OCI-LY7 (cell line): ENCODE data around the gene GNB1L. TPM values are rescaled to one million over a fixed set of nuclear protein-coding genes. Genes with fewer than 3 reads are reported as not detected.
A peak's percentile ranks its signal among the peaks of the same experiment; 100 is the strongest.

Source experiments
- BruUV-seq: library from RNA; stranded (reverse); fragments of 400-500 nt; replicated peaks from 2 replicates; lab custom pipeline; 2021; lab: Mats Ljungman, UMichigan
- CTCF ChIA-PET: fragments of 300-600 bp; sonication (Branson Sonifier 250); formaldehyde crosslinking; loops from one replicate; lab custom pipeline; 2022; ENCODE audit warnings: antibody characterized with exemption; ENCODE audit not compliant: unreplicated experiment; lab: Charles Lee
- POLR2A ChIA-PET: fragments of 300-600 bp; sonication (Branson Sonifier 250); formaldehyde crosslinking; loops from one replicate; lab custom pipeline; 2022; ENCODE audit warnings: antibody characterized with exemption; lab: Charles Lee
- DNase-seq: peaks from one replicate; pipeline ENCODE4 v3.0.0-alpha.2; 2015; ENCODE audit warnings: low spot score
- H2AFZ ChIP-seq: fragments of 200-600 bp; sonication (generic), shearing (Covaris generic); 2 replicates; pipeline ENCODE4 v1.6.1; 2014; ENCODE audit warnings: mild to moderate bottlenecking, antibody characterized with exemption, low read length, moderate library complexity
- H3K27ac ChIP-seq: fragments of 200-600 bp; sonication (generic); 2 replicates; pipeline ENCODE4 v1.5.1; 2014; ENCODE audit warnings: mixed run types, low read depth, mild to moderate bottlenecking, moderate library complexity, low read length, inconsistent platforms; ENCODE audit not compliant: poor library complexity, severe bottlenecking
- H3K36me3 ChIP-seq: fragments of 200-600 bp; sonication (generic); 2 replicates; pipeline ENCODE4 v1.6.1; 2014; ENCODE audit warnings: mild to moderate bottlenecking, antibody characterized with exemption, low read length, moderate library complexity, mixed read lengths; ENCODE audit not compliant: insufficient read depth
- H3K4me1 ChIP-seq: fragments of 200-600 bp; sonication (generic); 2 replicates; pipeline ENCODE4 v1.5.1; 2014; ENCODE audit warnings: mild to moderate bottlenecking, low read length; ENCODE audit not compliant: insufficient read depth, poor library complexity, severe bottlenecking
- H3K4me2 ChIP-seq: fragments of 200-600 bp; sonication (generic); 2 replicates; pipeline ENCODE4 v1.6.1; 2014; ENCODE audit warnings: mild to moderate bottlenecking, low read length
- H3K4me3 ChIP-seq: fragments of 200-600 bp; sonication (generic); 2 replicates; pipeline ENCODE4 v1.5.1; 2014; ENCODE audit warnings: mild to moderate bottlenecking, low read depth, low read length; ENCODE audit not compliant: poor library complexity, severe bottlenecking
- H3K79me2 ChIP-seq: fragments of 200-600 bp; sonication (generic); 2 replicates; pipeline ENCODE4 v1.6.1; 2016; ENCODE audit warnings: low read depth, mild to moderate bottlenecking, low read length, moderate library complexity, mixed read lengths; ENCODE audit not compliant: insufficient read depth
- H3K9me2 ChIP-seq: fragments of 200-600 bp; sonication (generic); 2 replicates; pipeline ENCODE4 v1.6.1; 2016; ENCODE audit warnings: mild to moderate bottlenecking, low read length, mixed read lengths; ENCODE audit not compliant: insufficient read depth
- H3K9me3 ChIP-seq: fragments of 200-600 bp; sonication (generic); 2 replicates; pipeline ENCODE4 v1.6.1; 2014; ENCODE audit warnings: mild to moderate bottlenecking, mixed run types, low read length, mixed read lengths
- H4K20me1 ChIP-seq: fragments of 200-600 bp; sonication (generic); 2 replicates; pipeline ENCODE4 v1.6.1; 2014; ENCODE audit warnings: mild to moderate bottlenecking, antibody characterized with exemption, low read length, moderate library complexity, mixed read lengths; ENCODE audit not compliant: insufficient read depth
- EZH2phosphoT487 ChIP-seq: fragments of 200-600 bp; sonication (generic); IDR thresholded peaks from 2 replicates; pipeline ENCODE4 v1.6.1; 2018; ENCODE audit warnings: low read depth, borderline replicate concordance, mild to moderate bottlenecking, mixed run types, antibody characterized with exemption, low read length, moderate library complexity, mixed read lengths
- intact Hi-C: fragments of 100-400 bp; cut with micrococcal nuclease; formaldehyde crosslinking; loops from one replicate; pipeline ENCODE4 v1.10.0; 2022; ENCODE audit not compliant: unreplicated experiment
- total RNA-seq, 2 experiments: library from RNA; depleted of rRNA in 1 of 2; stranded (reverse); fragments of >200 nt in 1 of 2; shearing (Covaris generic) in 1 of 2; gene quantifications; 2 replicates each; pipeline ENCODE4 v1.2.3, GENCODE V29; 2014 to 2022
- TF ChIP-seq, protein P1 (sequence below): fragments of 200-600 bp; sonication (generic); conservative IDR thresholded peaks from 2 replicates; pipeline ENCODE4 v1.5.1; 2014; ENCODE audit warnings: mild to moderate bottlenecking, antibody characterized with exemption, low read length, moderate library complexity, mixed read lengths

Gene GNB1L
- total RNA-seq, 2 experiments from 2014 or later = 13.1 to 26.7 TPM

GRCh38 chr22:19893363-19893762, 38.7 kb upstream of the GNB1L start:
- H3K4me1 ChIP-seq = peaks cover 92% of the 10 kb centered on the region

GRCh38 chr22:19892925-19893324, 38.3 kb upstream of the GNB1L start:
- H3K4me1 ChIP-seq = peaks cover 97% of the 10 kb centered on the region
- no TSS peak for BruUV-seq
- POLR2A ChIA-PET = no interaction called here
- no peaks in the 10 kb centered on the region for H4K20me1 ChIP-seq
- peak overlapping the region; percentile 91 for H3K4me2 ChIP-seq
- CTCF ChIA-PET = no interaction called here
- peak overlapping the region; percentile 33 for H3K4me3 ChIP-seq
- no peaks in the 10 kb centered on the region for H3K9me3 ChIP-seq
- peaks cover 21% of the 10 kb centered on the region for H3K36me3 ChIP-seq
- TF ChIP-seq EZH2phosphoT487 = no peak
- TF ChIP-seq, protein P1, sequence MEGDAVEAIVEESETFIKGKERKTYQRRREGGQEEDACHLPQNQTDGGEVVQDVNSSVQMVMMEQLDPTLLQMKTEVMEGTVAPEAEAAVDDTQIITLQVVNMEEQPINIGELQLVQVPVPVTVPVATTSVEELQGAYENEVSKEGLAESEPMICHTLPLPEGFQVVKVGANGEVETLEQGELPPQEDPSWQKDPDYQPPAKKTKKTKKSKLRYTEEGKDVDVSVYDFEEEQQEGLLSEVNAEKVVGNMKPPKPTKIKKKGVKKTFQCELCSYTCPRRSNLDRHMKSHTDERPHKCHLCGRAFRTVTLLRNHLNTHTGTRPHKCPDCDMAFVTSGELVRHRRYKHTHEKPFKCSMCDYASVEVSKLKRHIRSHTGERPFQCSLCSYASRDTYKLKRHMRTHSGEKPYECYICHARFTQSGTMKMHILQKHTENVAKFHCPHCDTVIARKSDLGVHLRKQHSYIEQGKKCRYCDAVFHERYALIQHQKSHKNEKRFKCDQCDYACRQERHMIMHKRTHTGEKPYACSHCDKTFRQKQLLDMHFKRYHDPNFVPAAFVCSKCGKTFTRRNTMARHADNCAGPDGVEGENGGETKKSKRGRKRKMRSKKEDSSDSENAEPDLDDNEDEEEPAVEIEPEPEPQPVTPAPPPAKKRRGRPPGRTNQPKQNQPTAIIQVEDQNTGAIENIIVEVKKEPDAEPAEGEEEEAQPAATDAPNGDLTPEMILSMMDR = no peak
- peak overlapping the region; percentile 99 for H3K27ac ChIP-seq
- intact Hi-C loops = no loop called here
- H3K79me2 ChIP-seq = peaks cover 29% of the 10 kb centered on the region
- H3K9me2 ChIP-seq = no peaks in the 10 kb centered on the region
- DNase-seq = no peak
- no peak overlapping the region for H2AFZ ChIP-seq

More at GRCh38 chr22:19893363-19893762, 38.7 kb upstream of the GNB1L start:
- Histone ChIP-seq H3K4me2 (peak overlapping the region; percentile 91), H3K4me3 (no peak overlapping the region), H2AFZ (no peak overlapping the region), H3K9me3 (no peaks in the 10 kb centered on the region), H3K9me2 (no peaks in the 10 kb centered on the region), H3K27ac (peak overlapping the region; percentile 99), H3K36me3 (peaks cover 21% of the 10 kb centered on the region), H4K20me1 (no peaks in the 10 kb centered on the region), H3K79me2 (peaks cover 25% of the 10 kb centered on the region)
- DNase-seq = no peak
- CTCF ChIA-PET = no interaction called here
- TF ChIP-seq, protein P1 = no peak
- no peak for TF ChIP-seq EZH2phosphoT487
- no TSS peak for BruUV-seq
- intact Hi-C loops = no loop called here
- POLR2A ChIA-PET = no interaction called here

DNA sequence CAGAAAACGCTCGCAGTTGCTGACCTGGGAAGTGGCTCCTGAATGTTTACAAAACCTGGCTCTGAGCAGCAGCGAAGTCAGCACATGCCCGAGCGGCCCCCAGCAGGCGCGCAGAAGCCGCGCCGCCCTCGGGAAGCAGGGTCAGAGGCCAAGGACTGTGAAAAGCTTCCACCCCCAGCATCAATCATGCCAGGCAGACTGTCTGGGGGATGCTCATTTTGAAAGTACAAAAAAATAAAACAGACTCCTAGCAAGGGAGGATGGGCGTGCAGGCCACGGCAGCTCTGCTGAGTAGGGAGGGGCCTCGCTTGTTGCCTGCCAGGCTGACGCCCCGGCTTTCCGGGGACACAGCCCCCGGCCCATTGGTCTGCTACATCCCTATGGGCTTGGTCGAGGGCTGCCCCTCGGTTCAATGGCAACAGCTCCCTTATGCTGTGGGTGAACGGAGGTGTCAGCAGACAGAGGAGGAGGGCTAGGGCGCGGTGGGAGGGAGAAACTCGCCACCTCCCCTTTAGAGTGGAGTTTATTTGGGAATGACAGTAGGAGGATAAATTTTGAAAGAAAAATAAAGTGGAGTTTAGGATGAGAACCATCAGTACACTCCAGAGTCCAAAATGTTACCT, 37.7 kb upstream of the GNB1L start:
- peak overlapping the region; percentile 91 for H3K4me2 ChIP-seq

More for the DNA sequence above, 37.7 kb upstream of the GNB1L start:
- H3K79me2 ChIP-seq = peaks cover 35% of the 10 kb centered on the region
- ChIA-PET CTCF (no interaction called here), POLR2A (interaction anchor here (0.5 to 2.9 kb wide), 6 partner anchors 36 to 619 kb away, joined by 3 to 20 read pairs (median 4); no protein-coding TSS in a partner anchor)
- no peaks in the 10 kb centered on the region for H4K20me1 ChIP-seq
- no TSS peak for BruUV-seq
- TF ChIP-seq EZH2phosphoT487 = no peak
- TF ChIP-seq, protein P1 = no peak
- peak overlapping the region; percentile 99 for H3K27ac ChIP-seq
- peak; percentile 66 for DNase-seq
- H3K4me1 ChIP-seq = peaks cover 99% of the 10 kb centered on the region
- H3K9me3 ChIP-seq = no peaks in the 10 kb centered on the region
- intact Hi-C loops = no loop called here
- no peaks in the 10 kb centered on the region for H3K9me2 ChIP-seq
- peak overlapping the region; percentile 3; the same call in 1 of the 2 replicates for H2AFZ ChIP-seq
- peaks cover 21% of the 10 kb centered on the region for H3K36me3 ChIP-seq
- peak overlapping the region; percentile 33 for H3K4me3 ChIP-seq
